HEK293 (cell line): ENCODE data around the gene DYNLT4.

Experiments used
- BCL11A ChIP-seq: fragments of 450-650 bp; formaldehyde crosslinking; IDR thresholded peaks from 2 replicates; pipeline ENCODE4 v1.5.1; 2016; ENCODE audit warnings: low read depth, missing biosample characterization, missing genetic modification characterization
- GLIS2 ChIP-seq: fragments of 450-650 bp; formaldehyde crosslinking; IDR thresholded peaks from 2 replicates; pipeline ENCODE4 v1.5.1; 2016; ENCODE audit warnings: missing biosample characterization, missing genetic modification characterization
- HOXC10 ChIP-seq: sonication (generic); formaldehyde crosslinking; IDR thresholded peaks from 2 replicates; pipeline ENCODE4 v1.8.1; 2023; ENCODE audit warnings: mild to moderate bottlenecking, missing genetic modification reagents
- HOXD13 ChIP-seq: sonication (generic); formaldehyde crosslinking; IDR thresholded peaks from 2 replicates; pipeline ENCODE4 v1.8.0; 2022; ENCODE audit warnings: missing genetic modification reagents, borderline replicate concordance
- IKZF3 ChIP-seq: fragments of 450-650 bp; IDR thresholded peaks from 2 replicates; pipeline ENCODE4 v1.5.0; 2018; ENCODE audit warnings: missing biosample characterization, mild to moderate bottlenecking, missing genetic modification characterization, moderate library complexity
- KLF1 ChIP-seq: fragments of 450-650 bp; formaldehyde crosslinking; IDR thresholded peaks from 2 replicates; pipeline ENCODE4 v1.5.1; 2016; ENCODE audit warnings: missing biosample characterization, missing genetic modification characterization
- MEIS1 ChIP-seq: sonication (generic); formaldehyde crosslinking; IDR thresholded peaks from 2 replicates; pipeline ENCODE4 v1.8.1; 2022; ENCODE audit warnings: missing genetic modification reagents, mild to moderate bottlenecking, borderline replicate concordance
- ZBTB17 ChIP-seq: fragments of 450-650 bp; formaldehyde crosslinking; IDR thresholded peaks from 2 replicates; pipeline ENCODE4 v1.5.1; 2016; ENCODE audit warnings: missing biosample characterization, missing genetic modification characterization
- ZFP41 ChIP-seq: fragments of 450-650 bp; formaldehyde crosslinking; IDR thresholded peaks from 2 replicates; pipeline ENCODE4 v1.5.1; 2016; ENCODE audit warnings: missing biosample characterization, missing genetic modification characterization, borderline replicate concordance
- ZFP69B ChIP-seq: fragments of 450-650 bp; formaldehyde crosslinking; IDR thresholded peaks from 2 replicates; pipeline ENCODE4 v1.5.1; 2016; ENCODE audit warnings: missing biosample characterization, missing genetic modification characterization
- ZNF114 ChIP-seq: fragments of 450-650 bp; formaldehyde crosslinking; IDR thresholded peaks from 2 replicates; pipeline ENCODE4 v1.5.0; 2017; ENCODE audit warnings: missing biosample characterization, missing genetic modification characterization
- ZNF132 ChIP-seq: fragments of 450-650 bp; formaldehyde crosslinking; IDR thresholded peaks from 2 replicates; pipeline ENCODE4 v1.5.1; 2017; ENCODE audit warnings: missing biosample characterization, missing genetic modification characterization, borderline replicate concordance
- ZNF19 ChIP-seq: fragments of 450-650 bp; formaldehyde crosslinking; IDR thresholded peaks from 2 replicates; pipeline ENCODE4; 2016; ENCODE audit warnings: missing biosample characterization, missing genetic modification characterization, low read depth
- ZNF311 ChIP-seq: fragments of 450-650 bp; formaldehyde crosslinking; IDR thresholded peaks from 2 replicates; pipeline ENCODE4 v1.5.1; 2017; ENCODE audit warnings: missing biosample characterization, missing genetic modification characterization, borderline replicate concordance
- ZNF324 ChIP-seq: fragments of 450-650 bp; formaldehyde crosslinking; IDR thresholded peaks from 2 replicates; pipeline ENCODE4 v1.5.1; 2016; ENCODE audit warnings: missing biosample characterization, missing genetic modification characterization
- ZNF354C ChIP-seq: fragments of 450-650 bp; formaldehyde crosslinking; IDR thresholded peaks from 2 replicates; pipeline ENCODE4 v1.5.1; 2016; ENCODE audit warnings: missing biosample characterization, missing genetic modification characterization, low read depth, borderline replicate concordance
- ZNF473 ChIP-seq: fragments of 450-650 bp; formaldehyde crosslinking; IDR thresholded peaks from 2 replicates; pipeline ENCODE4 v1.5.1; 2017; ENCODE audit warnings: missing biosample characterization, missing genetic modification characterization
- ZNF514 ChIP-seq: fragments of 450-650 bp; formaldehyde crosslinking; IDR thresholded peaks from 2 replicates; pipeline ENCODE4 v1.5.1; 2016; ENCODE audit warnings: missing biosample characterization, missing genetic modification characterization
- ZNF549 ChIP-seq: fragments of 450-650 bp; IDR thresholded peaks from 2 replicates; pipeline ENCODE4 v1.5.1; 2018; ENCODE audit warnings: missing biosample characterization, missing genetic modification characterization, mild to moderate bottlenecking, inconsistent platforms, moderate library complexity
- ZNF558 ChIP-seq: fragments of 450-650 bp; formaldehyde crosslinking; IDR thresholded peaks from 2 replicates; pipeline ENCODE4 v1.5.1; 2016; ENCODE audit warnings: missing biosample characterization, missing genetic modification characterization
- ZNF654 ChIP-seq: fragments of 450-650 bp; formaldehyde crosslinking; IDR thresholded peaks from 2 replicates; pipeline ENCODE4 v1.5.1; 2016; ENCODE audit warnings: low read depth, missing biosample characterization, missing genetic modification characterization
- ZSCAN16 ChIP-seq: fragments of 450-650 bp; formaldehyde crosslinking; IDR thresholded peaks from 2 replicates; pipeline ENCODE4 v1.5.1; 2016; ENCODE audit warnings: missing biosample characterization, missing genetic modification characterization
- TF ChIP-seq, protein P1 (sequence below): fragments of 450-650 bp; formaldehyde crosslinking; IDR thresholded peaks from 2 replicates; pipeline ENCODE4 v1.5.1; 2016; ENCODE audit warnings: missing biosample characterization, missing genetic modification characterization
- TF ChIP-seq, protein P2 (sequence below): fragments of 450-650 bp; formaldehyde crosslinking; IDR thresholded peaks from 2 replicates; pipeline ENCODE4 v1.5.1; 2017; ENCODE audit warnings: missing biosample characterization, missing genetic modification characterization
- TF ChIP-seq, protein P3 (sequence below): fragments of 450-650 bp; IDR thresholded peaks from 2 replicates; pipeline ENCODE4 v1.5.1; 2018; ENCODE audit warnings: missing biosample characterization, mild to moderate bottlenecking, missing genetic modification characterization
- TF ChIP-seq, protein P4 (sequence below): fragments of 450-650 bp; formaldehyde crosslinking; IDR thresholded peaks from 2 replicates; pipeline ENCODE4 v1.5.1; 2016; ENCODE audit warnings: missing biosample characterization, missing genetic modification characterization, low read depth
- TF ChIP-seq, protein P5 (sequence below): fragments of 450-650 bp; formaldehyde crosslinking; IDR thresholded peaks from 2 replicates; pipeline ENCODE4 v1.5.1; 2016; ENCODE audit warnings: missing biosample characterization, missing genetic modification characterization
- TF ChIP-seq, protein P6 (sequence below): fragments of 450-650 bp; formaldehyde crosslinking; optimal IDR thresholded peaks from 2 replicates; pipeline ENCODE3; 2016; ENCODE audit warnings: missing biosample characterization, mild to moderate bottlenecking, missing genetic modification characterization

DYNLT4 gene

DNA sequence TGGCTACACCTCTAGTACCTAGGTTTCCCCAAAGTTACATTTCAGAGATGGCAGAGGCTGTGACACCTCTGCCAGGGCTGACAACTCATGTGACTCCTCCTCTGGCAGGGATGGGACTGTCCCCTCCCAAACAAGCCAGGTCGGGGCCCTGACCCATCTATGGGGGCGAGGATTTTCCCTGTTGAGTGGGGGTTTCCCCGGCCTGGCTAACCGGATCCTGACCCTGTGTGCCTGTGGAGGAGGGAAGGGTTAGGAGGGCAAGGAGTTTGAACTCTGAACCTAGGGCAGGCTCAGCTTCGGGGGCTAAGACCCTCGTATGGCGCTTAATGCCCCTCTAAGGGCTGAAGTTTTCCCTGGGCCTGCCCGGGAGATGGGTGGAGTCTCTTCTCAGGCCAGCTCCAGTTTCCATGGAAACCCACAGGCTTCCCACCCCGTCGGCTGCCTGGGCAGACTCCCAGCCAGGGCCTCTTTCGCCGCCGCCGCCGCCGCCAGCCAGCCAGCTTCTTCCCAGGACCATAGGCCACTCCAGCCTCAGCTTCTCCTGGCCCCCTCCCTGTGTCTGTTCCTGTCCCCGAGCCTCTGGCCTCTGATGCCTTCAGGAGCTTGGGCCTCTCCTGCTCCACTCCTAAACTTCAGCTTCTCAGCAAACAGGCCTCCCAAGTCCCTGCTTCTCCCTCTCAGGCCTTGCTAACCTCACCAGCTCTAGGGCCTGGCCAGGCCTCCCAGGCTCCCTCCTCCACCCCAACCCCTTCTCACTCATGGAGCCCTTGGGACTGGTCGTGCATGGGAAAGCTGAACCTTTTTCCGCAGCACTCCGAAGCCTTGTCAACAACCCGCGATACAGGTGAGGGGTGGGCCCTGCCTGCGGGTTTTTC, 1.1 kb upstream of the DYNLT4 start, which contains the start of gene BTBD19 (continued):
- TF ChIP-seq BCL11A (tag by site-specific recombination) (no peak), ZFP41 (tag by site-specific recombination) (no peak), MEIS1 (CRISPR knock-in tag) (no peak), KLF1 (tag by site-specific recombination) (no peak), ZNF654 (no peak), ZNF473 (tag by site-specific recombination) (no peak), HOXD13 (CRISPR knock-in tag) (no peak), ZNF549 (tag by site-specific recombination) (no peak), ZNF114 (tag by site-specific recombination) (no peak), ZNF132 (tag by site-specific recombination) (no peak), ZNF514 (no peak), HOXC10 (CRISPR knock-in tag) (no peak), ZBTB17 (tag by site-specific recombination) (no peak), ZFP69B (tag by site-specific recombination) (peak; percentile 78), GLIS2 (tag by site-specific recombination) (no peak), ZSCAN16 (tag by site-specific recombination) (no peak), IKZF3 (tag by site-specific recombination) (peak; percentile 41; the same call in 1 of the 2 replicates), ZNF354C (tag by site-specific recombination) (no peak), ZNF311 (tag by site-specific recombination) (no peak), ZNF324 (tag by site-specific recombination) (no peak), ZNF19 (no peak), ZNF558 (tag by site-specific recombination) (no peak)
- TF ChIP-seq, protein P1, sequence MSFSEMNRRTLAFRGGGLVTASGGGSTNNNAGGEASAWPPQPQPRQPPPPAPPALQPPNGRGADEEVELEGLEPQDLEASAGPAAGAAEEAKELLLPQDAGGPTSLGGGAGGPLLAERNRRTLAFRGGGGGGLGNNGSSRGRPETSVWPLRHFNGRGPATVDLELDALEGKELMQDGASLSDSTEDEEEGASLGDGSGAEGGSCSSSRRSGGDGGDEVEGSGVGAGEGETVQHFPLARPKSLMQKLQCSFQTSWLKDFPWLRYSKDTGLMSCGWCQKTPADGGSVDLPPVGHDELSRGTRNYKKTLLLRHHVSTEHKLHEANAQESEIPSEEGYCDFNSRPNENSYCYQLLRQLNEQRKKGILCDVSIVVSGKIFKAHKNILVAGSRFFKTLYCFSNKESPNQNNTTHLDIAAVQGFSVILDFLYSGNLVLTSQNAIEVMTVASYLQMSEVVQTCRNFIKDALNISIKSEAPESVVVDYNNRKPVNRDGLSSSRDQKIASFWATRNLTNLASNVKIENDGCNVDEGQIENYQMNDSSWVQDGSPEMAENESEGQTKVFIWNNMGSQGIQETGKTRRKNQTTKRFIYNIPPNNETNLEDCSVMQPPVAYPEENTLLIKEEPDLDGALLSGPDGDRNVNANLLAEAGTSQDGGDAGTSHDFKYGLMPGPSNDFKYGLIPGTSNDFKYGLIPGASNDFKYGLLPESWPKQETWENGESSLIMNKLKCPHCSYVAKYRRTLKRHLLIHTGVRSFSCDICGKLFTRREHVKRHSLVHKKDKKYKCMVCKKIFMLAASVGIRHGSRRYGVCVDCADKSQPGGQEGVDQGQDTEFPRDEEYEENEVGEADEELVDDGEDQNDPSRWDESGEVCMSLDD (tag by site-specific recombination), result no peak
- TF ChIP-seq, protein P2, sequence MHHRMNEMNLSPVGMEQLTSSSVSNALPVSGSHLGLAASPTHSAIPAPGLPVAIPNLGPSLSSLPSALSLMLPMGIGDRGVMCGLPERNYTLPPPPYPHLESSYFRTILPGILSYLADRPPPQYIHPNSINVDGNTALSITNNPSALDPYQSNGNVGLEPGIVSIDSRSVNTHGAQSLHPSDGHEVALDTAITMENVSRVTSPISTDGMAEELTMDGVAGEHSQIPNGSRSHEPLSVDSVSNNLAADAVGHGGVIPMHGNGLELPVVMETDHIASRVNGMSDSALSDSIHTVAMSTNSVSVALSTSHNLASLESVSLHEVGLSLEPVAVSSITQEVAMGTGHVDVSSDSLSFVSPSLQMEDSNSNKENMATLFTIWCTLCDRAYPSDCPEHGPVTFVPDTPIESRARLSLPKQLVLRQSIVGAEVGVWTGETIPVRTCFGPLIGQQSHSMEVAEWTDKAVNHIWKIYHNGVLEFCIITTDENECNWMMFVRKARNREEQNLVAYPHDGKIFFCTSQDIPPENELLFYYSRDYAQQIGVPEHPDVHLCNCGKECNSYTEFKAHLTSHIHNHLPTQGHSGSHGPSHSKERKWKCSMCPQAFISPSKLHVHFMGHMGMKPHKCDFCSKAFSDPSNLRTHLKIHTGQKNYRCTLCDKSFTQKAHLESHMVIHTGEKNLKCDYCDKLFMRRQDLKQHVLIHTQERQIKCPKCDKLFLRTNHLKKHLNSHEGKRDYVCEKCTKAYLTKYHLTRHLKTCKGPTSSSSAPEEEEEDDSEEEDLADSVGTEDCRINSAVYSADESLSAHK, result no peak
- TF ChIP-seq, protein P3, sequence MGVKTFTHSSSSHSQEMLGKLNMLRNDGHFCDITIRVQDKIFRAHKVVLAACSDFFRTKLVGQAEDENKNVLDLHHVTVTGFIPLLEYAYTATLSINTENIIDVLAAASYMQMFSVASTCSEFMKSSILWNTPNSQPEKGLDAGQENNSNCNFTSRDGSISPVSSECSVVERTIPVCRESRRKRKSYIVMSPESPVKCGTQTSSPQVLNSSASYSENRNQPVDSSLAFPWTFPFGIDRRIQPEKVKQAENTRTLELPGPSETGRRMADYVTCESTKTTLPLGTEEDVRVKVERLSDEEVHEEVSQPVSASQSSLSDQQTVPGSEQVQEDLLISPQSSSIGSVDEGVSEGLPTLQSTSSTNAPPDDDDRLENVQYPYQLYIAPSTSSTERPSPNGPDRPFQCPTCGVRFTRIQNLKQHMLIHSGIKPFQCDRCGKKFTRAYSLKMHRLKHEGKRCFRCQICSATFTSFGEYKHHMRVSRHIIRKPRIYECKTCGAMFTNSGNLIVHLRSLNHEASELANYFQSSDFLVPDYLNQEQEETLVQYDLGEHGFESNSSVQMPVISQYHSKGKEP, result no peak
- TF ChIP-seq, protein P4, sequence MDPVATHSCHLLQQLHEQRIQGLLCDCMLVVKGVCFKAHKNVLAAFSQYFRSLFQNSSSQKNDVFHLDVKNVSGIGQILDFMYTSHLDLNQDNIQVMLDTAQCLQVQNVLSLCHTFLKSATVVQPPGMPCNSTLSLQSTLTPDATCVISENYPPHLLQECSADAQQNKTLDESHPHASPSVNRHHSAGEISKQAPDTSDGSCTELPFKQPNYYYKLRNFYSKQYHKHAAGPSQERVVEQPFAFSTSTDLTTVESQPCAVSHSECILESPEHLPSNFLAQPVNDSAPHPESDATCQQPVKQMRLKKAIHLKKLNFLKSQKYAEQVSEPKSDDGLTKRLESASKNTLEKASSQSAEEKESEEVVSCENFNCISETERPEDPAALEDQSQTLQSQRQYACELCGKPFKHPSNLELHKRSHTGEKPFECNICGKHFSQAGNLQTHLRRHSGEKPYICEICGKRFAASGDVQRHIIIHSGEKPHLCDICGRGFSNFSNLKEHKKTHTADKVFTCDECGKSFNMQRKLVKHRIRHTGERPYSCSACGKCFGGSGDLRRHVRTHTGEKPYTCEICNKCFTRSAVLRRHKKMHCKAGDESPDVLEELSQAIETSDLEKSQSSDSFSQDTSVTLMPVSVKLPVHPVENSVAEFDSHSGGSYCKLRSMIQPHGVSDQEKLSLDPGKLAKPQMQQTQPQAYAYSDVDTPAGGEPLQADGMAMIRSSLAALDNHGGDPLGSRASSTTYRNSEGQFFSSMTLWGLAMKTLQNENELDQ, result no peak
- TF ChIP-seq, protein P5, sequence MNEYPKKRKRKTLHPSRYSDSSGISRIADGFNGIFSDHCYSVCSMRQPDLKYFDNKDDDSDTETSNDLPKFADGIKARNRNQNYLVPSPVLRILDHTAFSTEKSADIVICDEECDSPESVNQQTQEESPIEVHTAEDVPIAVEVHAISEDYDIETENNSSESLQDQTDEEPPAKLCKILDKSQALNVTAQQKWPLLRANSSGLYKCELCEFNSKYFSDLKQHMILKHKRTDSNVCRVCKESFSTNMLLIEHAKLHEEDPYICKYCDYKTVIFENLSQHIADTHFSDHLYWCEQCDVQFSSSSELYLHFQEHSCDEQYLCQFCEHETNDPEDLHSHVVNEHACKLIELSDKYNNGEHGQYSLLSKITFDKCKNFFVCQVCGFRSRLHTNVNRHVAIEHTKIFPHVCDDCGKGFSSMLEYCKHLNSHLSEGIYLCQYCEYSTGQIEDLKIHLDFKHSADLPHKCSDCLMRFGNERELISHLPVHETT (tag by site-specific recombination), result no peak
- TF ChIP-seq, protein P6, sequence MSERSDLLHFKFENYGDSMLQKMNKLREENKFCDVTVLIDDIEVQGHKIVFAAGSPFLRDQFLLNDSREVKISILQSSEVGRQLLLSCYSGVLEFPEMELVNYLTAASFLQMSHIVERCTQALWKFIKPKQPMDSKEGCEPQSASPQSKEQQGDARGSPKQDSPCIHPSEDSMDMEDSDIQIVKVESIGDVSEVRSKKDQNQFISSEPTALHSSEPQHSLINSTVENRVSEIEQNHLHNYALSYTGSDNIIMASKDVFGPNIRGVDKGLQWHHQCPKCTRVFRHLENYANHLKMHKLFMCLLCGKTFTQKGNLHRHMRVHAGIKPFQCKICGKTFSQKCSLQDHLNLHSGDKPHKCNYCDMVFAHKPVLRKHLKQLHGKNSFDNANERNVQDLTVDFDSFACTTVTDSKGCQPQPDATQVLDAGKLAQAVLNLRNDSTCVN, result no peak
